ENCODE data around the gene GABBR2. TPM values are rescaled to one million over a fixed set of nuclear protein-coding genes. Genes with fewer than 3 reads are reported as not detected.

GABBR2 gene
- total and polyA plus RNA-seq, 2 of the 8 experiments (the other 6 are each of a cell fraction or from before 2014, with no cell fraction given): 0.50 to 1.2 TPM

DNA sequence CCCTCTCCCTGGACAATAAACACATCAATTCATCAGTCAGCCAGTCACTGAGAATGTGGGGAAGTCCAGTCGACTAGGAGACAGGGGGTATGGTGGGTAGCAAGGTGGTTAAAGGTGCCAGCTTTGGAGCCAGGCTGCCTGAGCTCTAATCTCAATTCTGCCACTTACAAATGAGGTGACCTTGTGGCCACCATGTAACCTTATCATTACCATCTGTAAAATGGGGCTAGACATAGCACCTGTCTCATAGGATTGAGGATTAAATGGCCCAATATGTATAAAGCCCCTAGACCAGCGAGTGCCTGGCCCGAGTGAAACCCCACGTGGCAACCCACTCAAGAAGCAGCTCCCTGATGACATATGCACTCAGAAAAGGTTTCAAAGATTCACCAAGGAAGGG is 380.0 kb downstream of the GABBR2 start:
- Histone ChIP-seq H3K79me1 (ENCODE audit: low read depth, low read length) (no peaks in the 10 kb centered on the region; the same call in 1 of the 2 replicates), H2BK5ac (ENCODE audit: low read depth, low read length) (no peak overlapping the region), H3K4me3 (ENCODE audit: extremely low read depth in 1 of 4, insufficient read depth in 2 of 4, low read depth in 3 of 4, low read length in 4 of 4) (no peak overlapping the region), H2BK120ac (replicated peaks; ENCODE audit: low read depth, low read length) (no peak overlapping the region), H2BK15ac (ENCODE audit: low read length) (no peak overlapping the region), H3K79me2 (ENCODE audit: control insufficient read depth in 1 of 2, insufficient read depth in 2 of 2, low read length in 2 of 2) (no peaks in the 10 kb centered on the region), H3K9ac (replicated peaks in 1 of 4; ENCODE audit: extremely low read depth in 1 of 4, low read depth in 3 of 4, low read length in 3 of 4) (no peak overlapping the region), H3K14ac (ENCODE audit: insufficient read length) (no peak overlapping the region), H4K20me1 (replicated peaks in 1 of 2; ENCODE audit: control insufficient read depth in 1 of 2, insufficient read depth in 2 of 2, low read length in 2 of 2) (peaks cover 0 to 1% of the 10 kb centered on the region in 2 experiments), H4K5ac (ENCODE audit: insufficient read length, low read depth, low read length) (no peak overlapping the region), H2AK5ac (ENCODE audit: low read depth, low read length) (no peak overlapping the region), H3K18ac (ENCODE audit: extremely low read depth, low read length) (no peak overlapping the region), H3K9me3 (ENCODE audit: insufficient read depth in 2 of 2, low read depth in 1 of 2, low read length in 1 of 2) (no peaks in the 10 kb centered on the region), H4K8ac (ENCODE audit: extremely low read depth, insufficient read depth, low read length) (no peak overlapping the region), H2BK12ac (ENCODE audit: low read depth, low read length) (no peak overlapping the region), H3K27me3 (replicated peaks in 1 of 4; ENCODE audit: control insufficient read depth in 3 of 4, extremely low read depth in 1 of 4, insufficient read depth in 3 of 4, low read length in 3 of 4) (no peaks in the 10 kb centered on the region; a peak in 1 of 7 replicates), H2AFZ (ENCODE audit: low read length) (no peak overlapping the region), H3K4me1 (replicated peaks in 1 of 4; ENCODE audit: control insufficient read depth in 3 of 4, insufficient read depth in 4 of 4, low read length in 3 of 4) (no peaks in the 10 kb centered on the region), H4K91ac (replicated peaks; ENCODE audit: insufficient read length, low read length) (no peak overlapping the region), H3K4me2 (ENCODE audit: insufficient read depth in 1 of 2, low read depth in 2 of 2, low read length in 2 of 2) (no peak overlapping the region), H3K56ac (replicated peaks; ENCODE audit: insufficient read length, low read depth, low read length) (no peak overlapping the region), H3K4ac (replicated peaks; ENCODE audit: insufficient read length, low read depth, low read length) (no peak overlapping the region), H2BK20ac (ENCODE audit: low read length) (no peak overlapping the region), H3K36me3 (ENCODE audit: control insufficient read depth in 2 of 4, insufficient read depth in 4 of 4, low read length in 3 of 4) (no peaks in the 10 kb centered on the region), H3K27ac (ENCODE audit: low read depth, low read length) (no peak overlapping the region), H3K23me2 (ENCODE audit: low read depth, low read length) (no peaks in the 10 kb centered on the region), H3K23ac (ENCODE audit: insufficient read length) (no peak overlapping the region)
- CTCF ChIA-PET (ENCODE audit: partially characterized antibody): interaction anchor here (1.2 to 4.5 kb wide), 5 partner anchors 12 to 338 kb away, joined by 3 to 17 read pairs (median 4); no protein-coding TSS in a partner anchor
- POLR2A ChIA-PET (ENCODE audit: partially characterized antibody): no interaction called here
- 84% methylated on average over 4 of the region's 4 CpGs; no CpG with 5 or more reads in 1 of the 2 experiments for WGBS, 2 experiments (ENCODE audit: extremely low coverage in 1 of 2, insufficient coverage in 1 of 2, insufficient read length in 1 of 2, insufficient replicate concordance in 2 of 2, low coverage in 1 of 2, low lambda C conversion rate in 2 of 2, missing lambda C conversion rate in 1 of 2)
- DNase-seq (ENCODE audit: low read depth in 1 of 2, low spot score in 2 of 2): no peak
- no peak for FAIRE-seq
- no peak for TF ChIP-seq POU5F1 (IDR thresholded peaks at IDR 0.05; ENCODE audit: low read depth, low read length)
- TF ChIP-seq, protein P1, sequence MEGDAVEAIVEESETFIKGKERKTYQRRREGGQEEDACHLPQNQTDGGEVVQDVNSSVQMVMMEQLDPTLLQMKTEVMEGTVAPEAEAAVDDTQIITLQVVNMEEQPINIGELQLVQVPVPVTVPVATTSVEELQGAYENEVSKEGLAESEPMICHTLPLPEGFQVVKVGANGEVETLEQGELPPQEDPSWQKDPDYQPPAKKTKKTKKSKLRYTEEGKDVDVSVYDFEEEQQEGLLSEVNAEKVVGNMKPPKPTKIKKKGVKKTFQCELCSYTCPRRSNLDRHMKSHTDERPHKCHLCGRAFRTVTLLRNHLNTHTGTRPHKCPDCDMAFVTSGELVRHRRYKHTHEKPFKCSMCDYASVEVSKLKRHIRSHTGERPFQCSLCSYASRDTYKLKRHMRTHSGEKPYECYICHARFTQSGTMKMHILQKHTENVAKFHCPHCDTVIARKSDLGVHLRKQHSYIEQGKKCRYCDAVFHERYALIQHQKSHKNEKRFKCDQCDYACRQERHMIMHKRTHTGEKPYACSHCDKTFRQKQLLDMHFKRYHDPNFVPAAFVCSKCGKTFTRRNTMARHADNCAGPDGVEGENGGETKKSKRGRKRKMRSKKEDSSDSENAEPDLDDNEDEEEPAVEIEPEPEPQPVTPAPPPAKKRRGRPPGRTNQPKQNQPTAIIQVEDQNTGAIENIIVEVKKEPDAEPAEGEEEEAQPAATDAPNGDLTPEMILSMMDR (IDR thresholded peaks at IDR 0.05; ENCODE audit: control extremely low read depth in 1 of 3, insufficient read depth in 1 of 3, low read depth in 1 of 3, low read length in 3 of 3): no peak
- TF ChIP-seq NRF1 (IDR thresholded peaks at IDR 0.05; ENCODE audit: low read depth, low read length): no peak
- TF ChIP-seq FOSL1 (IDR thresholded peaks at IDR 0.05; ENCODE audit: insufficient read depth, low read depth, low read length): no peak
- no peak for TF ChIP-seq RNF2 (IDR thresholded peaks at IDR 0.05; ENCODE audit: borderline replicate concordance, low read depth, low read length, missing control alignments, poor library complexity, severe bottlenecking)
- TF ChIP-seq, protein P2, sequence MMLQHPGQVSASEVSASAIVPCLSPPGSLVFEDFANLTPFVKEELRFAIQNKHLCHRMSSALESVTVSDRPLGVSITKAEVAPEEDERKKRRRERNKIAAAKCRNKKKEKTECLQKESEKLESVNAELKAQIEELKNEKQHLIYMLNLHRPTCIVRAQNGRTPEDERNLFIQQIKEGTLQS (IDR thresholded peaks at IDR 0.05; ENCODE audit: insufficient read depth, low read depth, low read length): no peak
- no peak for TF ChIP-seq ZNF274 (IDR thresholded peaks at IDR 0.05; ENCODE audit: borderline replicate concordance, extremely low read depth, low read length)
- no peak for TF ChIP-seq CTBP2 (IDR thresholded peaks at IDR 0.05; ENCODE audit: borderline replicate concordance, insufficient read depth, insufficient read length, low read length)
- TF ChIP-seq JUN (IDR thresholded peaks at IDR 0.05; ENCODE audit: low read depth, low read length): no peak
- TF ChIP-seq CHD1 (IDR thresholded peaks at IDR 0.05; ENCODE audit: low read depth, low read length): no peak

Data from H1 (cell line).